GM19193 (cell line): Measurements from ENCODE around the gene CTDP1.

Source experiments
- POLR2A ChIP-seq: IDR thresholded peaks from 4 replicates; pipeline ENCODE4 v1.6.1; 2011; ENCODE audit not compliant: insufficient read depth, insufficient read length; ENCODE audit errors: extremely low read depth

Gene CTDP1

GRCh38 chr18:79690071-79690470, 10.5 kb downstream of the CTDP1 start:
- TF ChIP-seq POLR2A: no peak

- no peak for TF ChIP-seq POLR2A
Measured at GRCh38 chr18:79690586-79691482, 11.2 kb downstream of the CTDP1 start.

- no peak for TF ChIP-seq POLR2A
Measured at GRCh38 chr18:79692056-79692455, 12.5 kb downstream of the CTDP1 start.

DNA sequence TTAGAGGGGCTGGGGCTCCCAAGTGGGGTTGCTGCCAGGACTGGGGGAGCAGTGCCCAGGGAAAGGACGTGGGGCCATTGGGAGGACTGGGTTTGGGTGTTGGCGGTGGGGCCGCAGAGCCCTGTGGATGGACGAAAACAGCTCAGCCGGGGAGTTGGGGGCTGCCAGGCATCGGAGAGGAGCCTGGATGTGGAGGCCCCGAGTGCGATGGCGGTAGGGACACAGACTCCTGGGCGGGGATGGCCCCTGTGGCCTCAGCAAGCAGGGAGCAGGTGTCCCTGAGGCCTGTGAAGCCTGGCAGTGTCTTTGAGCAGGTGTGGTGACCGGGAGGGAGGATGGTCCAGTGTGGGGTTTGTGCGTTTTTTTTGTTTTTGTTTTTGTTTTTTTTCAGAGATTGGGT, 13.3 kb downstream of the CTDP1 start:
- TF ChIP-seq POLR2A: no peak

- TF ChIP-seq POLR2A: no peak
Measured at GRCh38 chr18:79693561-79694205, 14.1 kb downstream of the CTDP1 start.

- no peak for TF ChIP-seq POLR2A
Measured at GRCh38 chr18:79694895-79695213, 15.3 kb downstream of the CTDP1 start.

DNA sequence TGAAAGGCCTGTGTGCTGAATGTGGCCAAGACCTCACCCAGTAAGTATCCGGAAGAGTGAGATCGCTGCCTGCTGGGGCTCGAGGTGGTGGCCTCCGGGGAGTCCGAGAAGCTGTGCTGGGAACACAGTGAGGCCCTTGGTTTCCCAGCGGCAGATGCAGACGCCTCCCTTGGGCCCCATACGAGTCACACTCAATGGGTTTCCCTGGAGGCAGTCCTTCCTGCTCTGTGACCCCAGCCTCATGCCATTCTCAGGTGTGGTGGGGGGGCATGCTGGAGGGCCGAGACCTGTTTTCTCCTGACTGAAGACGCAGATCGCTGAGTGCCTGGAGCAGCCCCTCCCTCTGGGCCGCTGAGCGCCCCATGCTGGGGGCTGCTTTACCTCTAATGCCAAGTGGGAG, 15.7 kb downstream of the CTDP1 start:
- TF ChIP-seq POLR2A: no peak

GRCh38 chr18:79695856-79696850, 16.6 kb downstream of the CTDP1 start:
- no peak for TF ChIP-seq POLR2A

DNA sequence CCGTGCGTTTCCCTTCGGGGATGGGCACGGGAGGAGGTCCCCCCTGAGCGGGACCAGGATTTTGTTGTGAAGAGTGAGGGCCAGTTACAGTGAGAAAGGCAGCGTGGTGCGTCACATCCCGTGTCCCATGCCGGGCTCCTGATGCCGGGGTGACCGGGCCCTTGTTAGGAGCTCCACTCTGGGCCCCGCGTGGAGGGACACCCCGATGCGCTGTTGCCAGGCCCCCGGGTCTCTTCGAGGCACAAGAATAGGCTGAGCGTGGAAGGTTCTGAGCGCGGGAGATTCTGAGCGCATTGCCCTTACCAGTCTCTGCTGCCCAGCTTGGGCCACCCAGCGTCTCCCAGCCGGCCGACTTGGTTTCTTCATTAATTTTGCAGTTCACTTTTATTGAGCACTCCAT, 17.6 kb downstream of the CTDP1 start:
- no peak for TF ChIP-seq POLR2A

- no peak for TF ChIP-seq POLR2A
Measured at GRCh38 chr18:79697976-79698375, 18.4 kb downstream of the CTDP1 start.

GRCh38 chr18:79698668-79699335, 19.2 kb downstream of the CTDP1 start:
- no peak for TF ChIP-seq POLR2A

DNA sequence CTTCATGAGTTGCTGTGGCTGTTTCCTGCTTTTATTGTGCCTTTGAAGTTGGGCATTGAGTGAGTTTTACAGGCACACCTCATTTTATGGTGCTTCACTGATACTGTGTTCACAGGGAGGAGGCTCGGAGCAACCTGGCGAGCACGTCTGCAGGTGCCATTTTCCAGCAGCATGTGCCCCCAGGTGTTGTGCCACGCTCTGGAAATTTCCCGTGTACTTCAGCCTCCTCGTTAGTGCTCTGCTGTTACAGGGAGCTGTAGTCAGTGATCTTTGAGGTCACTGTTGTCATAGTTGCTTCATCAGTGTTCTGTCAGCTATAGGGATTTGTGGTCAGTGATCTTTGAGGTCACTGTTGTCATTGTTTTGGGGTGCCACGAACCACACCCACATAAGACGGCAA, 20.1 kb downstream of the CTDP1 start:
- no peak for TF ChIP-seq POLR2A

- TF ChIP-seq POLR2A: no peak
Measured at GRCh38 chr18:79702906-79703305, 23.3 kb downstream of the CTDP1 start.

- TF ChIP-seq POLR2A: no peak
Measured at GRCh38 chr18:79704631-79705030, 25.0 kb downstream of the CTDP1 start.

- TF ChIP-seq POLR2A: no peak
Measured at GRCh38 chr18:79705272-79705671, 25.7 kb downstream of the CTDP1 start.

DNA sequence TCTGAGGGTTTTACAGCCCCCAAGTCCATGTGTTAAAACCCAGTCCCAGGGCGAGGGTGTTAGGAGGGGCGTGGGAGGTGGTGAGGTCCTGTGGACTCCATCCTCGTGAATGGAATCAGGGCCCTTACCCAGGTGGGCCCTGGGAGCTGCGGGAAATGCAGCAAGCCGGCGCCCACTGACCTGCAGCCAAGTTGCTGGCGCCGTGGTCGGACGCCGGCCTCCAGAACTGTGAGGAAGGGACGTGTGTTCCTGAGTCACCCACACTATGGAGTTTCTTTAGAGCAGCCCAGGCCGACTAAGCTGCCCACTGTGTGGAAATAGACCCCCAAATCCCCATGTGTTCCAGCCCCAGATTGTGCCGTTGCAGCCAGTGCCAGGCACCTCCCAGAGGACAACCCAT, 26.4 kb downstream of the CTDP1 start:
- no peak for TF ChIP-seq POLR2A

DNA sequence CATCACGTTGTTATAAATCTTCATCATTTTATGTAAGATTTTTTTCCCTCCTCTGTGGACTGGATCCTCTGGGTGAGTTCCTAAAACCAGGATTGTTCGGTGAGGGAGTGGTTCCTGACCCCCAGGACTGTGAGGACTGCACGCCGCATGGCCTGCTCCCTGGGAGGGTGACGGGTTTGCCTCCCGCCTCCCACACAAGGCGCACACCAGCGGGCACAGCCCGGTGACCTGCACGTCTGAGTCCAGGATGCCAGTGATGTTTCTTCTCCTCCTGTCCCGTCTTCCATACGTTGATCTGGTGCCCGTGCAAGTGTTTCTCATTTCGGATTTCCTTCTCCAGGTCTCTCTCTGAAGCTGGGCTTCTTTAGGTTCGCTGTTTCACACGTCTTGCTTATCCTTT, 27.1 kb downstream of the CTDP1 start:
- no peak for TF ChIP-seq POLR2A
